Endodermal cell (in vitro differentiated cells): ENCODE results near the gene FAAP100. TPM values are rescaled to one million over a fixed set of nuclear protein-coding genes. Genes with fewer than 3 reads are reported as not detected.

Experiments
- DNase-seq: peaks from one replicate; pipeline ENCODE4 v3.0.0-alpha.2; 2017
- H3K27ac ChIP-seq: 2 replicates; pipeline ENCODE4 v1.5.1; 2013; ENCODE audit warnings: mild to moderate bottlenecking, low read depth, low read length, moderate library complexity
- H3K27me3 ChIP-seq: 2 replicates; pipeline ENCODE4 v1.6.1; 2013; ENCODE audit warnings: mild to moderate bottlenecking, low read length, moderate library complexity; ENCODE audit not compliant: insufficient read depth, control insufficient read depth, poor library complexity, severe bottlenecking
- H3K36me3 ChIP-seq: 2 replicates; pipeline ENCODE4 v1.7.0; 2013; ENCODE audit warnings: mild to moderate bottlenecking, low read length, moderate library complexity; ENCODE audit not compliant: control insufficient read depth, insufficient read depth
- H3K4me1 ChIP-seq: one replicate; pipeline ENCODE4 v1.7.0; 2013; ENCODE audit warnings: low read length; ENCODE audit not compliant: control insufficient read depth, insufficient read depth
- H3K4me3 ChIP-seq: 2 replicates; pipeline ENCODE4 v1.5.1; 2013; ENCODE audit warnings: mild to moderate bottlenecking, low read length, moderate library complexity
- H3K9ac ChIP-seq: 2 replicates; pipeline ENCODE4 v1.6.1; 2013; ENCODE audit warnings: mild to moderate bottlenecking, low read length, moderate library complexity; ENCODE audit not compliant: poor library complexity, severe bottlenecking; ENCODE audit errors: extremely low read depth
- H3K9me3 ChIP-seq: 2 replicates; pipeline ENCODE4 v1.6.1; 2013; ENCODE audit warnings: mild to moderate bottlenecking, low read length, moderate library complexity; ENCODE audit not compliant: control insufficient read depth
- H3K27ac Mint-ChIP-seq: 2 replicates; pipeline ENCODE4 v1.8.0; 2020; ENCODE audit warnings: mixed read lengths
- H3K27me3 Mint-ChIP-seq: 2 replicates; pipeline ENCODE4 v1.8.0; 2021; ENCODE audit warnings: mild to moderate bottlenecking, mixed read lengths; ENCODE audit not compliant: insufficient read depth
- H3K36me3 Mint-ChIP-seq: 2 replicates; pipeline ENCODE4 v1.8.0; 2020; ENCODE audit warnings: low read depth, mixed read lengths
- H3K4me1 Mint-ChIP-seq: 2 replicates; pipeline ENCODE4 v1.8.0; 2020; ENCODE audit warnings: mixed read lengths
- H3K4me3 Mint-ChIP-seq: 2 replicates; pipeline ENCODE4 v1.8.0; 2020; ENCODE audit warnings: mild to moderate bottlenecking, moderate library complexity, mixed read lengths
- H3K9me3 Mint-ChIP-seq: 2 replicates; pipeline ENCODE4 v1.8.0; 2020; ENCODE audit warnings: mild to moderate bottlenecking, mixed read lengths
- CTCF ChIP-seq: fragments of 200-600 bp; sonication (generic); conservative IDR thresholded peaks from 2 replicates; pipeline ENCODE4 v1.5.0; 2021; ENCODE audit warnings: antibody characterized with exemption, mild to moderate bottlenecking
- WGBS, 2 experiments: methylation state at CpG; one replicate each; pipeline versions ENCODE4 v1.1.5 to v1.1.7; 2013; ENCODE audit warnings: missing lambda C conversion rate in 2 of 2, mixed read lengths in 1 of 2; ENCODE audit not compliant: insufficient coverage in 1 of 2, insufficient read length in 1 of 2; 5-methylcytosine and 5-hydroxymethylcytosine counted together
- total RNA-seq, 2 donors: library from RNA; stranded (reverse); fragmentation: NEBNext Ultra II Directional in 1 of 2; extraction: Animal tissue kit (Norgen Biotek cat#: 25700) in 1 of 2; gene quantifications; 2 replicates in 1 of 2; 3 replicates in 1 of 2; pipeline ENCODE4 v1.2.1, GENCODE V29; 2021

FAAP100 gene
- total RNA-seq, 2 donors from 2014 or later = 34.5 to 39.5 TPM

GRCh38 chr17:81553018-81553615, 964 bp upstream of the FAAP100 start:
- 4 to 6% methylated on average over 15 to 18 of the region's 19 CpGs for WGBS, 2 experiments
- Histone ChIP-seq H3K27ac (peak overlapping the region; percentile 82), H3K4me3 (peak overlapping the region; percentile 95), H3K9me3 (no peaks in the 10 kb centered on the region), H3K9ac (peak overlapping the region; percentile 62), H3K4me1 (peaks cover 3% of the 10 kb centered on the region), H3K27me3 (no peaks in the 10 kb centered on the region), H3K36me3 (peaks cover 28% of the 10 kb centered on the region)
- H3K27me3 Mint-ChIP-seq = no peaks in the 10 kb centered on the region
- H3K27ac Mint-ChIP-seq = peak overlapping the region; percentile 90
- H3K9me3 Mint-ChIP-seq = no peaks in the 10 kb centered on the region
- peak; percentile 30 for TF ChIP-seq CTCF
- peak; percentile 98 for DNase-seq
- peaks cover 10% of the 10 kb centered on the region for H3K4me1 Mint-ChIP-seq
- peaks cover 28% of the 10 kb centered on the region for H3K36me3 Mint-ChIP-seq
- peak overlapping the region; percentile 79 for H3K4me3 Mint-ChIP-seq

GRCh38 chr17:81551458-81552243, 502 bp downstream of the FAAP100 start:
- Mint-ChIP-seq H3K36me3 (peaks cover 30% of the 10 kb centered on the region), H3K9me3 (no peaks in the 10 kb centered on the region), H3K27me3 (no peaks in the 10 kb centered on the region), H3K27ac (peak overlapping the region; percentile 48), H3K4me1 (peaks cover 10% of the 10 kb centered on the region), H3K4me3 (peak overlapping the region; percentile 79)
- TF ChIP-seq CTCF = no peak
- H3K4me1 ChIP-seq = peaks cover 3% of the 10 kb centered on the region
- peaks cover 22% of the 10 kb centered on the region for H3K36me3 ChIP-seq
- no peaks in the 10 kb centered on the region for H3K9me3 ChIP-seq
- H3K9ac ChIP-seq = peak overlapping the region; percentile 62
- no peak overlapping the region for H3K27ac ChIP-seq
- no peaks in the 10 kb centered on the region for H3K27me3 ChIP-seq
- H3K4me3 ChIP-seq = peak overlapping the region; percentile 95
- WGBS, 2 experiments = 5 to 11% methylated on average over 30 to 69 of the region's 69 CpGs
- DNase-seq = peak; percentile 71

GRCh38 chr17:81550830-81551457, 1.2 kb downstream of the FAAP100 start:
- H3K4me1 Mint-ChIP-seq = peaks cover 10% of the 10 kb centered on the region
- Histone ChIP-seq H3K9ac (peak overlapping the region; percentile 62), H3K27ac (no peak overlapping the region)

More at GRCh38 chr17:81550830-81551457, 1.2 kb downstream of the FAAP100 start:
- H3K4me3 Mint-ChIP-seq = peak overlapping the region; percentile 79
- H3K27me3 ChIP-seq = no peaks in the 10 kb centered on the region
- no peak for DNase-seq
- no peak for TF ChIP-seq CTCF
- H3K36me3 Mint-ChIP-seq = peaks cover 35% of the 10 kb centered on the region
- no peaks in the 10 kb centered on the region for H3K9me3 Mint-ChIP-seq
- H3K27me3 Mint-ChIP-seq = no peaks in the 10 kb centered on the region
- 91 to 99% methylated on average over 15 to 27 of the region's 27 CpGs for whole genome bisulfite sequencing, 2 experiments
- peak overlapping the region; percentile 95 for H3K4me3 ChIP-seq
- H3K27ac Mint-ChIP-seq = peak overlapping the region; percentile 48
- H3K9me3 ChIP-seq = no peaks in the 10 kb centered on the region
- H3K36me3 ChIP-seq = peaks cover 24% of the 10 kb centered on the region
- peaks cover 3% of the 10 kb centered on the region for H3K4me1 ChIP-seq
